Measurements from ENCODE around the gene SPTLC3.

SPTLC3 gene

GRCh38 chr20:13205425-13205824 is 196.7 kb downstream of the SPTLC3 start:
- Histone ChIP-seq H3K4me3 (ENCODE audit: low read length) (no peak overlapping the region), H3K9me3 (ENCODE audit: insufficient read depth, low read length) (no peaks in the 10 kb centered on the region), H4K20me1 (ENCODE audit: insufficient read depth, low read length) (no peaks in the 10 kb centered on the region), H3K36me3 (replicated peaks; ENCODE audit: low read depth, low read length) (no peaks in the 10 kb centered on the region), H2AFZ (ENCODE audit: low read depth, low read length) (no peak overlapping the region), H3K27ac (ENCODE audit: low read length) (no peak overlapping the region), H3K4me2 (ENCODE audit: low read length) (no peak overlapping the region), H3K4me1 (ENCODE audit: low read length) (peaks cover 7% of the 10 kb centered on the region; the same call in 1 of the 2 replicates), H3K27me3 (ENCODE audit: low read depth, low read length) (no peaks in the 10 kb centered on the region), H3K9ac (ENCODE audit: low read length) (no peak overlapping the region), H3K79me2 (ENCODE audit: low read length) (no peaks in the 10 kb centered on the region)
- TF ChIP-seq EZH2phosphoT487 (IDR thresholded peaks at IDR 0.05; ENCODE audit: low read depth) (no peak), CTCF (IDR thresholded peaks at IDR 0.05; ENCODE audit: low read depth, low read length) (no peak)

- Histone ChIP-seq H3K9ac (ENCODE audit: low read length) (no peak overlapping the region), H3K27me3 (ENCODE audit: low read depth, low read length) (no peaks in the 10 kb centered on the region), H3K4me1 (ENCODE audit: low read length) (peaks cover 7% of the 10 kb centered on the region; the same call in 1 of the 2 replicates), H3K4me2 (ENCODE audit: low read length) (no peak overlapping the region), H3K4me3 (ENCODE audit: low read length) (no peak overlapping the region), H2AFZ (ENCODE audit: low read depth, low read length) (no peak overlapping the region), H3K79me2 (ENCODE audit: low read length) (no peaks in the 10 kb centered on the region), H3K9me3 (ENCODE audit: insufficient read depth, low read length) (no peaks in the 10 kb centered on the region), H3K36me3 (replicated peaks; ENCODE audit: low read depth, low read length) (no peaks in the 10 kb centered on the region), H4K20me1 (ENCODE audit: insufficient read depth, low read length) (no peaks in the 10 kb centered on the region), H3K27ac (ENCODE audit: low read length) (no peak overlapping the region)
- TF ChIP-seq EZH2phosphoT487 (IDR thresholded peaks at IDR 0.05; ENCODE audit: low read depth) (no peak), CTCF (IDR thresholded peaks at IDR 0.05; ENCODE audit: low read depth, low read length) (no peak)
Observed at GRCh38 chr20:13205848-13206434, 197.2 kb downstream of the SPTLC3 start.

GRCh38 chr20:13207016-13207415 is 198.2 kb downstream of the SPTLC3 start:
- Histone ChIP-seq H2AFZ (ENCODE audit: low read depth, low read length) (no peak overlapping the region), H3K36me3 (replicated peaks; ENCODE audit: low read depth, low read length) (no peaks in the 10 kb centered on the region), H3K9me3 (ENCODE audit: insufficient read depth, low read length) (no peaks in the 10 kb centered on the region), H4K20me1 (ENCODE audit: insufficient read depth, low read length) (no peaks in the 10 kb centered on the region), H3K4me3 (ENCODE audit: low read length) (no peak overlapping the region), H3K79me2 (ENCODE audit: low read length) (no peaks in the 10 kb centered on the region), H3K27ac (ENCODE audit: low read length) (no peak overlapping the region), H3K4me1 (ENCODE audit: low read length) (peaks cover 7% of the 10 kb centered on the region; the same call in 1 of the 2 replicates), H3K4me2 (ENCODE audit: low read length) (no peak overlapping the region), H3K27me3 (ENCODE audit: low read depth, low read length) (no peaks in the 10 kb centered on the region), H3K9ac (ENCODE audit: low read length) (no peak overlapping the region)
- TF ChIP-seq CTCF (IDR thresholded peaks at IDR 0.05; ENCODE audit: low read depth, low read length) (no peak), EZH2phosphoT487 (IDR thresholded peaks at IDR 0.05; ENCODE audit: low read depth) (no peak)

- Histone ChIP-seq H3K79me2 (ENCODE audit: low read length) (no peaks in the 10 kb centered on the region), H2AFZ (ENCODE audit: low read depth, low read length) (no peak overlapping the region), H3K27ac (ENCODE audit: low read length) (no peak overlapping the region), H3K9ac (ENCODE audit: low read length) (no peak overlapping the region), H3K4me2 (ENCODE audit: low read length) (no peak overlapping the region), H3K9me3 (ENCODE audit: insufficient read depth, low read length) (no peaks in the 10 kb centered on the region), H3K4me1 (ENCODE audit: low read length) (peaks cover 7% of the 10 kb centered on the region), H3K27me3 (ENCODE audit: low read depth, low read length) (peaks cover 29% of the 10 kb centered on the region), H4K20me1 (ENCODE audit: insufficient read depth, low read length) (no peaks in the 10 kb centered on the region), H3K36me3 (replicated peaks; ENCODE audit: low read depth, low read length) (no peaks in the 10 kb centered on the region), H3K4me3 (ENCODE audit: low read length) (no peak overlapping the region)
- TF ChIP-seq EZH2phosphoT487 (IDR thresholded peaks at IDR 0.05; ENCODE audit: low read depth) (no peak), CTCF (IDR thresholded peaks at IDR 0.05; ENCODE audit: low read depth, low read length) (no peak)
Observed at GRCh38 chr20:13211956-13212618, 203.3 kb downstream of the SPTLC3 start.

Data from OCI-LY3 (cell line).